CD4-positive, alpha-beta T cell (primary cell): ENCODE results near the gene TOM1L2. TPM values are rescaled to one million over a fixed set of nuclear protein-coding genes. Genes with fewer than 3 reads are reported as not detected.

ENCODE experiments used
- ATAC-seq: fragments of 200-7000 bp; cut with Tn5 transposase; one replicate; pipeline ENCODE4 v1.10.0; 2022; ENCODE audit warnings: mild to moderate bottlenecking; ENCODE audit not compliant: poor library complexity
- CTCF ChIA-PET: fragments of 350-600 bp; sonication (Branson Sonifier 250); formaldehyde crosslinking; loops from one replicate; lab custom pipeline; 2021; ENCODE audit warnings: antibody characterized with exemption, inconsistent platforms; lab: Charles Lee
- POLR2A ChIA-PET: fragments of 350-600 bp; sonication (Branson Sonifier 250); formaldehyde crosslinking; loops from one replicate; lab custom pipeline; 2021; ENCODE audit warnings: antibody characterized with exemption, inconsistent platforms; lab: Charles Lee
- DNase-seq, 14 experiments: peaks; one replicate each; pipeline ENCODE4 v3.0.0-alpha.2; 2013 to 2020; ENCODE audit warnings: mixed read lengths in 2 of 14
- H3K27ac ChIP-seq, 2 donors: one replicate each; pipeline versions ENCODE4 v1.5.1 to v1.7.0; 2013; ENCODE audit warnings: low read length in 2 of 2, low read depth in 1 of 2, mild to moderate bottlenecking in 1 of 2
- H3K27me3 ChIP-seq, 2 experiments: 1 replicate in 1 of 2; 2 replicates in 1 of 2; pipeline versions ENCODE4 v1.6.1 to v1.7.0; 2013; ENCODE audit warnings: low read length in 2 of 2, control low read depth in 1 of 2, mild to moderate bottlenecking in 1 of 2, moderate library complexity in 1 of 2; ENCODE audit not compliant: insufficient read depth in 2 of 2, control insufficient read depth in 1 of 2
- H3K36me3 ChIP-seq: one replicate; pipeline ENCODE4 v1.6.1; 2013; ENCODE audit warnings: low read length, control low read depth; ENCODE audit not compliant: insufficient read depth
- H3K4me1 ChIP-seq: one replicate; pipeline ENCODE4 v1.6.1; 2013; ENCODE audit warnings: low read length, control low read depth; ENCODE audit not compliant: insufficient read depth
- H3K4me3 ChIP-seq: one replicate; pipeline ENCODE4 v1.5.1; 2013; ENCODE audit warnings: mild to moderate bottlenecking, low read length, moderate library complexity
- H3K9me3 ChIP-seq, 2 experiments: 1 replicate in 1 of 2; 2 replicates in 1 of 2; pipeline versions ENCODE4 v1.6.1 to v1.7.0; 2013; ENCODE audit warnings: low read length in 2 of 2, mild to moderate bottlenecking in 2 of 2, control low read depth in 1 of 2, moderate library complexity in 1 of 2; ENCODE audit not compliant: control insufficient read depth in 1 of 2, insufficient read depth in 1 of 2
- H3K27ac Mint-ChIP-seq: one replicate; pipeline ENCODE4 v1.8.0; 2020; ENCODE audit warnings: mixed read lengths
- H3K27me3 Mint-ChIP-seq: one replicate; pipeline ENCODE4 v1.8.0; 2021; ENCODE audit warnings: mixed read lengths
- H3K36me3 Mint-ChIP-seq: one replicate; pipeline ENCODE4 v1.8.0; 2021; ENCODE audit warnings: low read depth, mixed read lengths
- H3K4me1 Mint-ChIP-seq: one replicate; pipeline ENCODE4 v1.8.0; 2021; ENCODE audit warnings: low read depth, mixed read lengths
- H3K4me3 Mint-ChIP-seq: one replicate; pipeline ENCODE4 v1.8.0; 2020; ENCODE audit warnings: mild to moderate bottlenecking, mixed read lengths
- H3K9me3 Mint-ChIP-seq: one replicate; pipeline ENCODE4 v1.8.0; 2020; ENCODE audit warnings: mixed read lengths
- intact Hi-C, 2 experiments: fragments of 100-400 bp; cut with DNase I in 1 of 2; cut with micrococcal nuclease in 1 of 2; formaldehyde crosslinking; loops; one replicate each; pipeline versions ENCODE4 v1.15.1 to v1.9.0; 2023 to 2025; cut with DNase I, micrococcal nuclease
- total RNA-seq, 174 experiments: library from RNA in 2 of 174; stranded (reverse) in 2 of 174; gene quantifications; one replicate each; pipeline ENCODE4 v1.2.3 and lab custom pipeline; 2021 to 2026
- TF ChIP-seq, protein P1 (sequence below): fragments of 200-600 bp; IDR thresholded peaks from one replicate; pipeline ENCODE4 v1.8.0; 2022; ENCODE audit warnings: antibody characterized with exemption, mild to moderate bottlenecking

TOM1L2 gene
- total RNA-seq, 2 experiments from 2014 or later = 28.5 to 30.5 TPM

GRCh38 chr17:17820463-17821158 is 151.6 kb downstream of the TOM1L2 start:
- Histone ChIP-seq H3K27ac (no peak overlapping the region), H3K27me3 (no peaks in the 10 kb centered on the region), H3K36me3 (peaks cover 48% of the 10 kb centered on the region), H3K9me3 (no peaks in the 10 kb centered on the region), H3K4me1 (peaks cover 67% of the 10 kb centered on the region), H3K4me3 (no peak overlapping the region)
- no peaks in the 10 kb centered on the region for H3K9me3 Mint-ChIP-seq
- no peaks in the 10 kb centered on the region for H3K27me3 Mint-ChIP-seq
- peak overlapping the region; percentile 15 for H3K4me3 Mint-ChIP-seq
- TF ChIP-seq, protein P1, sequence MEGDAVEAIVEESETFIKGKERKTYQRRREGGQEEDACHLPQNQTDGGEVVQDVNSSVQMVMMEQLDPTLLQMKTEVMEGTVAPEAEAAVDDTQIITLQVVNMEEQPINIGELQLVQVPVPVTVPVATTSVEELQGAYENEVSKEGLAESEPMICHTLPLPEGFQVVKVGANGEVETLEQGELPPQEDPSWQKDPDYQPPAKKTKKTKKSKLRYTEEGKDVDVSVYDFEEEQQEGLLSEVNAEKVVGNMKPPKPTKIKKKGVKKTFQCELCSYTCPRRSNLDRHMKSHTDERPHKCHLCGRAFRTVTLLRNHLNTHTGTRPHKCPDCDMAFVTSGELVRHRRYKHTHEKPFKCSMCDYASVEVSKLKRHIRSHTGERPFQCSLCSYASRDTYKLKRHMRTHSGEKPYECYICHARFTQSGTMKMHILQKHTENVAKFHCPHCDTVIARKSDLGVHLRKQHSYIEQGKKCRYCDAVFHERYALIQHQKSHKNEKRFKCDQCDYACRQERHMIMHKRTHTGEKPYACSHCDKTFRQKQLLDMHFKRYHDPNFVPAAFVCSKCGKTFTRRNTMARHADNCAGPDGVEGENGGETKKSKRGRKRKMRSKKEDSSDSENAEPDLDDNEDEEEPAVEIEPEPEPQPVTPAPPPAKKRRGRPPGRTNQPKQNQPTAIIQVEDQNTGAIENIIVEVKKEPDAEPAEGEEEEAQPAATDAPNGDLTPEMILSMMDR = no peak
- ATAC-seq (no peak), DNase-seq (no peak)
- H3K27ac Mint-ChIP-seq = no peak overlapping the region
- H3K36me3 Mint-ChIP-seq = peaks cover 45% of the 10 kb centered on the region
- ChIA-PET POLR2A (interaction anchor here (0.6 to 1.0 kb wide), 2 partner anchors 15 to 69 kb away, joined by 3 read pairs; no protein-coding TSS in a partner anchor), CTCF (interaction anchor here (1.0 kb wide), 1 partner anchor 8 kb away, joined by 3 read pairs; no protein-coding TSS in a partner anchor)
- intact Hi-C loops = loop anchor here in 1 of 2 experiments (5.0 kb wide), 1 partner anchor 157 kb away; no protein-coding TSS in a partner anchor
- H3K4me1 Mint-ChIP-seq = peaks cover 57% of the 10 kb centered on the region

- ChIA-PET CTCF (interaction anchor here (1.0 kb wide), 1 partner anchor 9 kb away, joined by 3 read pairs; no protein-coding TSS in a partner anchor), POLR2A (interaction anchor here (1.0 kb wide), 1 partner anchor 16 kb away, joined by 3 read pairs; no protein-coding TSS in a partner anchor)
- Mint-ChIP-seq H3K36me3 (peaks cover 50% of the 10 kb centered on the region), H3K9me3 (no peaks in the 10 kb centered on the region), H3K4me3 (peak overlapping the region; percentile 8), H3K27ac (peak overlapping the region; percentile 61), H3K27me3 (no peaks in the 10 kb centered on the region), H3K4me1 (peaks cover 52% of the 10 kb centered on the region)
- DNase-seq (no peak), ATAC-seq (no peak)
- Histone ChIP-seq H3K4me1 (peaks cover 61% of the 10 kb centered on the region), H3K4me3 (no peak overlapping the region), H3K27me3 (no peaks in the 10 kb centered on the region), H3K27ac (no peak overlapping the region), H3K36me3 (peaks cover 54% of the 10 kb centered on the region), H3K9me3 (no peaks in the 10 kb centered on the region)
- TF ChIP-seq, protein P1 = no peak
- intact Hi-C loops = loop anchor here in 1 of 2 experiments (5.0 kb wide), 1 partner anchor 157 kb away; no protein-coding TSS in a partner anchor
Measured at GRCh38 chr17:17820046-17820445, 152.2 kb downstream of the TOM1L2 start.

GRCh38 chr17:17819561-17819995 is 152.6 kb downstream of the TOM1L2 start:
- ATAC-seq (no peak), DNase-seq (peak in 12 of 14 experiments; percentile 20 to 84 (median 46))
- CTCF ChIA-PET = interaction anchor here (1.0 kb wide), 1 partner anchor 9 kb away, joined by 3 read pairs; no protein-coding TSS in a partner anchor
- no peak overlapping the region for H3K27ac ChIP-seq
- H3K4me1 ChIP-seq = peaks cover 56% of the 10 kb centered on the region
- Mint-ChIP-seq H3K4me1 (peaks cover 47% of the 10 kb centered on the region), H3K27ac (peak overlapping the region; percentile 61), H3K9me3 (no peaks in the 10 kb centered on the region), H3K36me3 (peaks cover 54% of the 10 kb centered on the region), H3K4me3 (peak overlapping the region; percentile 8), H3K27me3 (no peaks in the 10 kb centered on the region)
- intact Hi-C loops = no loop called here
- TF ChIP-seq, protein P1 = no peak
- no peaks in the 10 kb centered on the region for H3K27me3 ChIP-seq
- no peaks in the 10 kb centered on the region for H3K9me3 ChIP-seq
- H3K36me3 ChIP-seq = peaks cover 58% of the 10 kb centered on the region
- H3K4me3 ChIP-seq = no peak overlapping the region
- POLR2A ChIA-PET = no interaction called here
